ENCODE results near the gene TBC1D3B.

DNA sequence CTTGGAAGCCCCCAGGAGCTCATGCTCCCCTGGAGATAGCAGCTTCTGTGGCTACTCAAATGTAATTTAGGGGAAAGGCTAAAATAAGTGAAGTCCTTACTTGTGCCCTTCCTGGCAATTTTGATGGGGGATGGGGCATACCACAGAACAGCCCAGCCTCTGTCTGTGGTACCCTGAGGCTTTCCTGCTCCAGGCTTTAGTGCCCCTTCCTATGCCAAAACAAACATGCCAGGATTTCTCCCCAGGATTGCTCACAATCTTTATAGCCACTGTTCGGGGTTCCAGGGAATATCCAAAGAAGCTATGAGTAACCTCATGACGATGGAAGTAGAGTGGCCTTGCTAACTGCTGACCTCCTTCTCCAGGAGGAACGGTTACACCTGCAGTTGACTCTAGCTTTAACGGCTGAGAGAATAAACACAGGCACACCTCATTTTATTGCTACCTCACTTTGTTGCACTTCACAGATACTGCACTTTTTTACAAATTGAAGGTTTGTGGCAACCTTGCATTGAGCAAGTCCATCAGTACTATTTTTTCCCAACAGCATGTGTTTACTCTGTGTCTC lies 47.9 kb downstream of the TBC1D3B start:
- TF ChIP-seq, protein P1, sequence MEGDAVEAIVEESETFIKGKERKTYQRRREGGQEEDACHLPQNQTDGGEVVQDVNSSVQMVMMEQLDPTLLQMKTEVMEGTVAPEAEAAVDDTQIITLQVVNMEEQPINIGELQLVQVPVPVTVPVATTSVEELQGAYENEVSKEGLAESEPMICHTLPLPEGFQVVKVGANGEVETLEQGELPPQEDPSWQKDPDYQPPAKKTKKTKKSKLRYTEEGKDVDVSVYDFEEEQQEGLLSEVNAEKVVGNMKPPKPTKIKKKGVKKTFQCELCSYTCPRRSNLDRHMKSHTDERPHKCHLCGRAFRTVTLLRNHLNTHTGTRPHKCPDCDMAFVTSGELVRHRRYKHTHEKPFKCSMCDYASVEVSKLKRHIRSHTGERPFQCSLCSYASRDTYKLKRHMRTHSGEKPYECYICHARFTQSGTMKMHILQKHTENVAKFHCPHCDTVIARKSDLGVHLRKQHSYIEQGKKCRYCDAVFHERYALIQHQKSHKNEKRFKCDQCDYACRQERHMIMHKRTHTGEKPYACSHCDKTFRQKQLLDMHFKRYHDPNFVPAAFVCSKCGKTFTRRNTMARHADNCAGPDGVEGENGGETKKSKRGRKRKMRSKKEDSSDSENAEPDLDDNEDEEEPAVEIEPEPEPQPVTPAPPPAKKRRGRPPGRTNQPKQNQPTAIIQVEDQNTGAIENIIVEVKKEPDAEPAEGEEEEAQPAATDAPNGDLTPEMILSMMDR (conservative IDR thresholded peaks at IDR 0.05 in 1 of 2, IDR thresholded peaks at IDR 0.05 in 1 of 2; ENCODE audit: low read depth in 1 of 2, low read length in 2 of 2), result no peak
- TF ChIP-seq EZH2 (IDR thresholded peaks at IDR 0.05; ENCODE audit: low read length, missing control alignments), result no peak

Data from fibroblast of lung (primary cell).